GM10847 (cell line): Measurements from ENCODE around the gene CLEC3A.

ENCODE experiments used
- POLR2A ChIP-seq: IDR thresholded peaks from 2 replicates; pipeline ENCODE4 v1.6.1; 2011; ENCODE audit not compliant: insufficient read length; ENCODE audit errors: extremely low read depth

CLEC3A gene

DNA sequence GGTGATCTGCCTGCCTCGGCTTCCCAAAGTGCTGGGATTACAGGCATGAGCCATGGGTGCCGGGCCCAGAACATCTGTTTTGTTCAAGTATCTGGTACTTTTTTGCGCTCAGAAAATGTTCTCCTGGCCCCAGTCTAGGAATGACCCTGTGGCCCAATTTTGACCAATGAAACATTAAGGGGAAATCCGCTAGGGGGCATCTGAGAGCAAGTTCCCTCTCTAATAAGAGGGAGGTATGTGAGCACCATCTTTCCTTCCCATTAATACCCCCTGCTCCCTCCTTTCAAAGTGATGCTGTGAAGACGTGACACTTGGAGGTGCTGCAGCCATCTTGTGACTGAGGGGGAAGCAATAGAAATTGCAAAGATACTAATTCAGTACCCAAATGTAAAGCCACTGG, 16.5 kb upstream of the CLEC3A start:
- TF ChIP-seq POLR2A, result no peak

DNA sequence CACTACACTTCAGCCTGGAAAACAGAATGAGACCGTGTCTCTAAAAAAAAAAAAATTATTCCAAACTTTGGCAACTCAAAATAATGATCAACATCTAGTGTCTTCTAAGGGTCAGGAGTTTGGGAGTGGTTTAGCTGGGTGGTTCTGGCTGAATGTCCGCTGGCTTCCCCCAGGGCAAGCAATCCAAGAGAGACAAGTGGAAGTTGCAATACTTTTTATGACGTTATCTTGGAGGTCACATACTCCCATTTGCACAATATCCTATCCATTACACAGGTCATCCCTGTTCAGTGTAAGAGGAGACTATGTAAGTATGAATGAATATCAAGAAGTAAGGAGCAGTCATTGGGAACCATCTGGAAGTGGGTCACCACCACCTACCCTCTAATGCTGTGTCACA, 15.2 kb upstream of the CLEC3A start:
- no peak for TF ChIP-seq POLR2A

DNA sequence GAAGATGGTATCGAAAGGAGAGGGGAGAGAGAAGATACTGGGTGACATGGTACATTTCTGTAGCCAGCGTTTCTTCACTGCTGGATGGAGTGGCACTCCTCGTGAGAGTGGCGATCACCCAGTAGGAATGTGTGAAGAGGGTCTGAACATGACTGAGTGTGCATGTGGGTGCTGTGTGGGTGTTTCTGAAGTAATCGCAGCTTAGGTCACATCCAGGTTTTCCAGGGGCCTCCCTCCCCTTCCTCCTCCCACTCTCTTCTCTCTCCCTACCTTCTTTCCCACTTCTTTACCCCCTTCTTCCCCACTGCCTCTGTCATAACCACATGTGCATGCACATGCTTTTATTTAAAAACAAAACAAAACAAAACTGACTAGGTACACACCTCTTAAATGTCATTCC, 1.8 kb downstream of the CLEC3A start:
- no peak for TF ChIP-seq POLR2A

DNA sequence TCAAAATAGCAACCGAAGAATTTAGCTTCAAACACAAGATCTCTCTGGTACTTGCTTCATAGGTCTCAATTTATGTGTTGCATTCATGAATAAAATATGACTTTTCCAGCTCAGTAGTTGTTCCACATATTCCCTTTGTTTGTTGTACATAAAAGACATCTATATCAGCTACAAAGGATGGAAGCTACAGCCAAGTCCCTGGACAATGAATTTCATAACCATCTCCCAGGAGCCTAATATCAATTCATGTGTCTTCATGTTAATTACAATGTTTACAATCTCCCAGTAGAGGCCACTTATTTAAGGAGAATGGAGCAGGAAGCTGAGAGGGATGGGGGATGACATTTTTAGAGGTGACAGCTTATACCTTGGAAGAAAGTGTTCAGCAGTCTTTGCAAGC, 3.3 kb downstream of the CLEC3A start:
- no peak for TF ChIP-seq POLR2A

DNA sequence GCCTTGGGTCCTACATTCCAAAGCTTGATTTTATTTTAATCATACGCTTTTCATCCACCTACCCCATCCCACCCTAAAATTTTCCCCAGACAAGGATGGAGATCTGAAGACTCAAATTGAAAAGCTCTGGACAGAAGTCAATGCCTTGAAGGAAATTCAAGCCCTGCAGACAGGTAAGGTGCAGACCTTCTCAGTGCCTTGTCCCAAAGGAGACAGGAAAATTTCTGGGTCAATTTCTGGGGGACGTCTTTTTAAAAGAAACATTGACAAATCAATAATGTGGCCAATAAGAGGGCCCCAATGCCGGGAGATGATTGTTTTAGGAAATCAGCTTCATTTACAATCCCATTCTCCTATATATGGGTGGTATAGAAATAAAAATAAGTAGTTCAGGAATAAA, 5.7 kb downstream of the CLEC3A start:
- no peak for TF ChIP-seq POLR2A

DNA sequence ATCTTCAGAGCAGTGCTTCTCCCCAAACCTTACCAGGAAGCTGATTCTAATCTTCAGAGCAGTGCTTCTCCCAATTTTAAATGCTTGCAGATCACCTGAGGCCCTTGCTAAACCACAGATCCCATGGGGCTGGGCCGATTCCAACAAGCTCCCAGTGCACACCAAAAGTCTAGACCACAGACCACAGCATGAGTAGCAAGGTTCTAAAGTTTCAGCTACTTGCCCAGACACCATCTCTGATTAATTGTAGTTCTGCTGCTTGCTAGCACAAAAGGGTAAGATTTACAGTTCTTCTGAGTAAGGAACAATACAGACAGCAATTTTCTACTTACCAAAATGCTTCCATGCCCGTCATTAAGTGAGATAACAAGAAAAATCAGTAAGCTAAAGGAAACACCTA, 12.2 kb downstream of the CLEC3A start:
- TF ChIP-seq POLR2A, result no peak

DNA sequence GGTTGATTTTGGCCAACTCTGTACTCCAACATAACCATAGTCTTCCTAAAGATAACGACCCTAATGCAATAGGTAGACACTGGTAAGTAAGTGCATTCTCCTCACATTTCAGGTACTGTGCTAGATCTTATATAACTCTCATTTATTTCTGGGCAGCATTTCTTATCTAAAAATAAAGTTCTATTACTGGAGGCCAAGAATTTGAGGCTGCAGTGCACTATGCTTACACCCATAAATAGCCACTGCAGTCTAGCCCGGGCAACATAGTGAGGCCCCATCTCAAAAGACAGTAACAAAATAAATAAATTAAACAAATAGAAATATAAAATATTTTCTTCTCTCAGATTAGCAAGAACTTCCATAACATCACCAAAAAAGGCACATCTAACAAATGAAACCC, 12.7 kb downstream of the CLEC3A start:
- TF ChIP-seq POLR2A, result no peak

DNA sequence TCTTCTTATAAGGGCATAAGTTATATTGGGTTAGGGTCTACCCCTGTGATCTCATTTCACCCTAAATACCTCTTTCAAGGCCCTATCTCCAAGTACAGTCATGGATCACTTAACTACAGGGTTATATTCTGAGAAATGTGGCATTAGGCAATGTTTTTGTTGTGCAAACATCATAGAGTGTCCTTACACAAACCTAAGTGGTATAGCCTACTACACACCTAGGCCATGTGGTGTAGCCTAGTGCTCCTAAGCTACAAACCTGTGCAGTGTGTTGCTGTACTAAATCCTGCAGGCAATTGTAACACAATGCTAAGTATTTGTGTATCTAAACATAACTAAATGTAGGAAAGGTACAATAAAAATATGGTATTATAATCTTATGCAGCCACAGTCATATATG, 18.0 kb downstream of the CLEC3A start:
- no peak for TF ChIP-seq POLR2A

DNA sequence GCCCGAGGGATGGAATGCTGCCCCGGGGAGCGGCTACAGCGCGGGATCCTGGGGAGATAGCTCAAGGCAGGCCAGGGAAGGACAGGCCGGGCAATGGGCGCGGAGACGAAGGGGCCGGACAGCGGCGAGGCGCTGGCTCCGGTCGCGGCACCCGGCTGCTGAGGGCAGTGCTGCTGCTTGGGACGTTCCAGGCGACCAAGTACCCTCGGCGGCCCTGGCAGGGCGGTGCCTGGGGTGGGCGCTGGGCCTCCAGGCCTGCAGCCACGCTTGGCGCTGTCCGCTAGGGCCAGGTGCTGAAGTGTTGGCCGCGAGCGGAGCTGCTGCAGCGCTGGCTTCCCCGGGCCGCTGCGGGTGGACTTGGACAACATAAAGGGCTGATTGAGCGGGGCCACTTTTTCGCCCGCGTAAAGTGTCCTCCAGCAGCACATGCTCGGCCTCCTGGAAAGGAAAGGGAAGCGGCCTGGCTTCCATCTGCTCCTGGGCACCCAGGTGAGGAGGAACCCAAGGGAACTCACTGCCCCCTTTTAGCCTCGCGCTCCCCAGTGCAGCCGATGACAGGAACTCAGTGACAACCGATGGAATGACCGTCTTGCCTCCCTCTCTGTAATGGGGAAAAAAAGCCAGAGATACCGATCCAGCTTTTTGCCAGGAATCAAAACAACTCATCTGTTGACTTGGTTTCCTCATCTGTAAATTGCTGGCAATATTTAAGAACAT, 23.7 kb downstream of the CLEC3A start:
- TF ChIP-seq POLR2A, result no peak

DNA sequence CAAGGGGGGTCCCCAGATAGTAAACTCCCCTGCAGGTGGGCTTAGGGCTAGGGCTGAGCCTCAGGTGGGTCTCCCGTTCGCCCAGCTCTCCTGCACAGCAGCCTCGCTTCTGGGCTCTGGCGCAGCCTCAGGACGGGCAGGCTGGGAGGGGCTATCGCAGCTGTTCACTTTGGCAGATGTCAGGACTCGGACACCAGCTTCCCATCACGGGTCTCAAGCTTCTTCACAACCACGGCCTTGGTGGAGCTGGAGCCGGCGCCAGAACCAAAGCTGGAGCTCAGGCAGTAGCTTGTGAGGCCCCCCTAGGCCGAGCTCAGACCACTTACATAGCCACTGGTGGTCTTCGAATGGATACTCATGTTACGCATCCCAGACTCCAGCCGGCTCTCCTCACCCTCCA, 26.0 kb downstream of the CLEC3A start:
- no peak for TF ChIP-seq POLR2A

DNA sequence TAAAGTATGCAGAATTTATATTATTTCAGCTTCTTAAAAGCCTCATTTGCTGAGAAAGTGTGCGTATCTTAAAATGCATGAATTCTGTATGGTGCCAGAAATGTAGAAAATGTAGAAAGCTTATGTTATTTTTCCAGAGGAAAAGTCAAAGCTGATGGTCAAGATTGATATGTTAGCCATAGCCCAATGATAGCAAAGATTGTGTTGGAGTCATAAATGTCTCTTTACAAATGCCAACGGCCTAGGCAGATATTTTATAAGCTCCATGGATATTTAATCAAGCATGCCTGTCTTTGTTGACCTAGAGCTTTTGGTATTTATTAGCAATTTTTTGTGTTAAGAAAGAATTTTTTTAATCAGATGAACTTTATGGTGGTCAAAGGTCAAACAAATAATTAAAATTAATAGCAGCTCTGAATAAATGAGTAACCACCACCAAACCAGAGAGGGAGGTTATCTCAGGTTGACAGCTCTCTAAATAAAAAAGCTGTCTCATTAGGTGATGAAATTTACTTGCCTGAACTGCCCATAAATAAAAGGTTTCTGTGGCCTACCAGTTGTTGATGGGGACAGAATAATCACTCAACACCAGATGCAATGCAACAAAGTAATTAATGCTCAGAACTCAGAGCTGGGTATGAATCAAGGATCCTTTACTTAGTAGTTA, 28.5 kb downstream of the CLEC3A start:
- TF ChIP-seq POLR2A, result no peak

DNA sequence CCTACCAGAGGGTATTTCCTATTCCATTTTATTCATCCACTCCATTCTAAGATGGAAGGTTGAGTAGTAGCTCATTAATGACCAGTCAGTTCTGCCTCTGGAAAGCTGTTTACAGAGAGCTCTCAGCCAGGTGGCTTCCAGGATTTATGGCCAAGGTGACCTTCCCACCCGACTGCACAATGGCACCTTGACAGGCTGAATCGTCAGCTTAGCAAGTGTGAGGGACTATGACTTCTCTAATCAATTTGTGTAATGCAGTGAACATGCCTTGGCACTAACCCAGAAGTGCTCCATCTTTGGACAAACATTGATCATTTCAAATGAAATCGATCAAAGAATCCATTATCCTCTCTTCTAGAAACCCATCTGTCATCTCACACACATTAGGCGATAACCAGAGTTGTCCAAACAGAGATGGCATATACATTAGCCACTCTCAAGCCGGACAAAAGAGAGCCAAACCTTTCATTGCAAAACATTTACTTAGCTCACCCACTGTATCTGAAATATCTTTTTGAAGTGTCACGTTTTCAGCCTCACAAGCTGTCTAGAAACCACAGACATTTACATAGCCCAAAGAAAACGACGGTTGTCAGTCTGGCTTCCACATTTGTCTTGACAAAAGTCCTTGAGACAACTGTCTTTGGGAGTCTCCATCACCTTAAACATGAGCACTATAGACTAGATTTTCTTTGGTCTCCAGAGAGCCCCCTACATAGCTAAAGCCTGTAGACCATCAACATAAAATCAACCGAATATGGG, 35.6 kb downstream of the CLEC3A start:
- TF ChIP-seq POLR2A, result no peak

DNA sequence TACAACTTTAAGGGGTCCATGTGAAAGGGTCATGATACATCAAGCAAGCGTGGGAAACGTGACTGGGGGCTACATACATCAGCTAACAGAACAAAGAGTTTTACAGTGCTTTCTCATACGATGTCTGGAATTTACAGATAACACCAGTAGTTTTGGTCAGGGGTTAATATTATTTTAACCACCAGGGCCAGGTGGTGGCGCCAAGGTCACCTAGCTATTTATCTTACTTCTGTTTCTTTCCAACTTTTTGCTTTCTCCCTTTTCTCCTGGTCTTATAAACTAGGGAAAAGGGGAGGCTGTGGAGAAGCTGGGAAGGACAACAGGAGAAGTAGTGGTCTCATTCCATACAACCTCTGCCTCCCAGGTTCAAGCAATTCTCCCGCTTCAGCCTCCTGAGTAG, 37.9 kb downstream of the CLEC3A start:
- TF ChIP-seq POLR2A, result no peak

DNA sequence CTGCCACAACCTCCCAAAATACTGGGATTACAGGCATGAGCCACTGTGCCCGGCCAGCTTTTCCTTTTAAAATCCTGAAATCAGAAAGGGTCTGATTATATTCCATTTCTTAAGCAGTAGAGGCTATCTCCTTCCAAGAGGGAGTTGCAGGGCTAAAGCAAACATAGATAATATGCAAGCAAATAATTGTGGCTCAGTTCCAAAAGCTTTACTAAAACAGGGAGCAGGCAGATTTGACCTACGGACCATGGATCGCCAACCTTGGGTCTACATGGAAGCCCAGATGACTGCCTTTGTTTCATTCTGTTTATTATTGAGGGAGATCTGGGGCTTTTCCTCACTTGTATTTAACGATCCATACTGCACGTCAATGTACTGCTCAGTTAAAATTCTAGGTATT, 38.5 kb downstream of the CLEC3A start:
- TF ChIP-seq POLR2A, result no peak

DNA sequence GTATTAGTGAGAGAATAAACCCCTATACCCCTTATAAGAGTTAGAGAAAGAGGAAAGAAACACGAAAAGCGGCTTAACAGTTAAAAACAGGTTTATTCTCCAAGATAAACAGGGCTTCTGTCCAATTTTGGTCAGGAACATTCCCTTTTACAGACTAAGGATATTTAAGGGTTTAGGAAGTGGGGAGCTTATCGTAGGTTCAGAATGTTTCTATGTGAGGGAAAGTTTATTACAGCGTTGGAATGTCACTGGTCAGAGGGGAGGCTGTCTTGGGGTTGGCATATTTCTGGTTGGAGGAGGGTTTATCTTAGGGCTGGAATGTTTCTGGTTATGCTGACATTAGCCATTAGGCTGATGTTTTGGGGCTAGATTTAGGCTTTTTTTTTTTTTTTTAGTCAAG, 43.0 kb downstream of the CLEC3A start:
- TF ChIP-seq POLR2A, result no peak

DNA sequence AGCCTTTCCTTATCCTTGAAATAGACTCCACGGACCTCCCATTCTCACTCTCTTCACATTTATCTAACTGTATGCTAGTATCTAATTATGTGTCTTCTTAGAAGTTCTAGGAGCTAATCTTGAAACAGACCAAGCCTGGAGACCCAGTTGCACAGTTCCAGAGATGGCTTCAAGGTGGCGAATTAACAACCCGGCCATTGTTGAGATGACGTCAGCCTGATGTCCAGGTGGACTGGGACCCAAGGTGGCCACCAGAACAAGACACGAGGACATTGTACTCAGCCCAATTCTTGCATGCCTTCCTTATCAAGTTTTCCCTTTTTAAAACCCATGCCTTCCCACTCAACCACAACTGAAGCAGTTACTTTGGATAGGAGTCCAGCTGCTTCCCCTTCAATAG, 47.6 kb downstream of the CLEC3A start:
- TF ChIP-seq POLR2A, result no peak
